ENCODE results near the gene WWC2.

DNA sequence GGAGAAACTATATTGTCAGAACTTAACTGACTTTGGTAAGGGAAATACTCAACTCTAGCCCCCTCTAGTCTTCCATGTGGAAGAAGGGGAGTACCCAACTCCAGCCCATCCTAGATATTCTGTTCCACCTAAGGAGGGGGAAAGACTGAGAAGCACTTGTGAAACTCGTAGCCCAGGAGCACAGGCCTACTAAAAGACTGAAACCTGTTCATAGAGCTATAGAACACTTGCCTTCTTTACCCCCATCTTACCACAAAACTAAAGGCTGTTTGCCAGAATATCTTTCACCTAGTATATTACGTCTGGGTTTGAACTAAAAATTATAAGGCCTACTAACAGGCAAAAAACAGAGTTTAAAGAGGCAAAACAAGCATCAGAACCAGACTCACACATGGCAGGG, 205.5 kb downstream of the WWC2 start:
- no peak for TF ChIP-seq CTCF (IDR thresholded peaks at IDR 0.05 in 4 of 5, conservative IDR thresholded peaks at IDR 0.05 in 1 of 5)
- TF ChIP-seq POLR2A (IDR thresholded peaks at IDR 0.05), result no peak

Measured in gastrocnemius medialis (tissue), 4 donors.